Fibroblast of skin of scalp (primary cell): ENCODE measurements around the gene EFHC1.

Source experiments
- DNase-seq: peaks from one replicate; pipeline ENCODE4 v3.0.0-alpha.2; 2013

EFHC1 gene

DNA sequence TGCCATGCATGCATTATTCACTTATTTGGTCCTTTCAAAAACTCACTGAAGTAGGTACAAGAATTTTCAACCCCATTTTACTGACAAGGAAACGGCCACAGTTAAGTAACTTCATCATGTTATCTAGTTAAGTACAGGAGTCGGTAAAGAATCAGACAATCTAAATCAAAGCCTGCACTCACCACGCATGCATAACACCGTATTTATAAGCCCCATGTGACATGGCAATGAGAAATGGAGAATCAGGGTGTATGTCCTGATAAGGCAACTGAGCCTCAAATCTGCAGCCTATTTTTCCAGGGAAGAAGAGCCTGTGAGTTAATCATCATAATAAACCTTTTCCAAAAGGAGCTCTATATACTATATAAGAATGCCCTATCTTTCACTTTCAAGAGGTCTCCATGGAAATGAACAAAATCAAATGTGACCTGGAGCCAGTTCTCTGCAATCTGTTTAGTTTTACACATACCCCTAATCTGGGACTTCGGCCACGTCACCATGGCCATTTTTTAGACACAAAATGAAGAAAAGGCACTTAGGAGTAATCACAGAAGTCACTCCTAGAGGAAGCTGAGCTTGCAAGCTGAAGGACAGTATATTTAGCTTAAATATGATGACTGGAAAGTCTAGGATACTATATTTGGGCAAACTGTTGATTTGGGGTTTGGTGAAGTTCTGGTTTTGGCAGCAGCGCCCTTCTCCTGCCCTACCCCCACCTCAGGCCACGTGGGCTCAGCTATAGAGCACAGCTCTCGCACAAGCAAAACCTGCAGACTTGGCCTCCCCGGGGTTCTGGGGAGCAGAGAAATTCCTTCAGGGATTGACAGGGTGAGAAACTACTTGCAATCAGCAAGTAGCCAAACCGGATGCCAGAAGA, 137.5 kb downstream of the EFHC1 start:
- peak; percentile 74 for DNase-seq

GRCh38 chr6:52558266-52559000, 138.3 kb downstream of the EFHC1 start:
- DNase-seq = no peak

GRCh38 chr6:52560462-52560861, 140.3 kb downstream of the EFHC1 start:
- DNase-seq = no peak

DNA sequence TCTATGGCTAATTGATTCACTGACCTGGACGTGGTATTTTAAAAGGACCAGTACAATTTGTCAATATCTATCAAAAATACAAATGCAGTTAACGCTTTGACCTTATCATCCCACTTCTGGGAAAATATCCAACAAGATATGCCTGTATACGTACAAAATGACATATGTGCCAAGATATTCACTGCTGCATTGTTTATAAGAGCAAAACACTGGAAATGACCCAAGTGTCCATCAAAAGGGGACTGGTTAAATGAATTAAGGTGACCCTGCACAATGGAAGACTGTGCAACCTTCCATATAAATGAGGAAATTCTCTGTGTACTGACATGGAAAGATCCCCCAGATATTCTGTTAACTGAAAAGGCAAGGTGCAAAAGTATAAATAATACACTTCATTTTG, 142.8 kb downstream of the EFHC1 start:
- no peak for DNase-seq

DNA sequence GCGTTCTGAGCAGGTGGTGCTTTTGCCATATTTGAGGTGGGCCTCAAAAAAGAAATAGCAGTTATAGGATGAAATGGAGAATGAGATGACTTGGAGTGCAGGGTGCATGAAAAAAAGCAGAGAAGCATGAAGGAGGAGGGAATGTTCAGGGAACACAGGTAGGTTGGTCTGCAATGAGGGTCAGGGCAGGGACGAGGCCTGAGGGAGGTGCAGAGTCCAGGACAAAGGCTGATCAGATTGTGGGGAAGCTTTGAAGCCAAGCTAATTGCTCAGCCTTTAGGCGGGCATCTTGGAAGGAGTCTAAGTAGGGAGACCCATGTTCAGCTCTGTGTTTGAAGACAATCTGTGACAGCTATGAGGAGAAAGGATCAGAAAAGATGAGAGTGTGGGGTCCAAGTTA, 144.7 kb downstream of the EFHC1 start:
- DNase-seq = no peak

DNA sequence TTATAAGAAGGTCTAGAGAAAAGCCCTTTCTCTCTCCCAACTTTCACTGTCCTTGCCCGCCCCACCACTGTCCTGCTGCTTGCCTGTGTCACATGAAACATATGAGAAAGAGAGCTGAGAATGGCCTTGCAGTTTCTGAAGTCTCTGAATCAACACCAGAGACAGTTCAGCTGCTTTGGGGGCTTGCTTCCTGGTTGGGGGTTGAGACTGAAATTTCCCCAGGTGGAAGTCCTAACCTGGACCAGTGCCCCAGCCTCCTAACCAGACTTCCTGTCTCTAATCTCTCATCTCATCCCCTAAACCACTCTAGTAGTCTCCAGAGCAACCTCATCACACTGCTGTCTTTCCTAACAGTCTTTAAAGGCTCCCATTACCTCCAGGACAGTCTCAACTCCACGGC, 146.1 kb downstream of the EFHC1 start:
- DNase-seq = no peak

DNA sequence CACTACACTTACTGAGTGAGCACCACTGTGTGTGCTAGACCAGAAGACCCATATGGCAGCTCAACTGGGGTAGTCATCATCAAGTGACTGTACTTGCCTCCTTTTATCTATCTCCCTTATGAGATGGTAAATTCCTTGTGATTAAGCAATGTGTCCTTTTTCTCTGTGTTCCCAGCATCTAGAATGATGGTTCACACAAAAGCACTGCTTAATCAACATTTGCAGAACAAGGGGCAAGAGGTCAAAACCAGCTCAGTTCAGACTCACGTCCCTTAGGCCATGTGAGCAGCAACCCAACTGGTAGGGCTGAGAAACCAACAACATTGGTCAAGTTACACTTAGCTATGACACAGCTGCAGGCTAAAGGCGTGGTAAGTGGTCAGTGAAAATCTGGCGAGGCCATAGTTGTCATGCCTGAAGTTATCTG, 146.7 kb downstream of the EFHC1 start:
- DNase-seq = peak; percentile 69

- no peak for DNase-seq
Measured at GRCh38 chr6:52568320-52568719, 148.2 kb downstream of the EFHC1 start.

DNA sequence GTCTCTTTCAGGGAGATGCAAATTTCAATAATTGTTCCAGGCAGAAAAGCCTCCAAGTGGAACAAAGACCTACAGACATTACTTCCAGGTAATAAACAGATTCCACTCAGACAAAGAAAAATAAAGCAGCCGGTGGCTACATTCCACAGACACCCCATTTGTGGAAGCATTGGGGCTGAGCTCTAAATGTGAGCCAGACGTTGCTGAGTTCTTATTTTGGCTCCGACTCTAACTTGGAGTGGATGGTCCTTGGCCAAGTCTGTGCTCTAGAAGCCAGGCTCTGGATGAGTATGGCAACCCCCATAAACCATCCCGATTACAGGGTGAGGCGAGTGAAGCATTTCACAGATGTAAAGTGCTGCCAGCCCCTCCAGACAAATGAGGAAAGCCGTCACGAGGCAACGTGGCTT, 150.2 kb downstream of the EFHC1 start:
- peak; percentile 54 for DNase-seq

DNA sequence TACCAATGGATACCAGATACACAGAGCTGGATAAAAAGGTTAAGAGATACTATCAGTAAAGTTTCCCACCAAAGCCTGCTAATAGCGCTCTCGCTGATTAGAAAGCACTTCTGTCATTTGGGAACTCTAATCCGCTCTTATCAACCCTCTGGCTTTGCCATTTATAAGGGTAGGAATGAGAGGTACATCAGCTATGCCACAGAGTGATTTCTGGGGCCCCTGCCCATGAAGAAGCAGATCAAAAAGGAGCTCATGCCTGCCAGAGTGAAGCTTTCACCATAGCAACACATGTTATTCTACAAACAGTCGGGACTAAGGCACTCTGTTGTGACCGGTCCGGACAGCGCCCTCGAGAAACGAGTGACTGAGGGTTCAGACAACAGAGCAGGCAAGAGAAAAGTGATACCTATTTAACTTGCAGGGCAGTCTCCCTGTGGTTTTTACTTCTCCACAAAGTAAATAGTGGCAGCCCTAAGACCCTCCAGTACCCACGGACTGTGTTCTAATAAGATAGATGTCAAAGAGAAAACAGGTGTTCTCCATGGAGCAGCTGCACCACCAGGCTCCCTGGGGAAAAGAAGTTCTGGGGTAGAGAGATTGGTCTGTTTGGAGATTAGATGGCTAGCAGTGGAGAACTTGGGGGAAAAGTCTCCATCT, 151.1 kb downstream of the EFHC1 start:
- no peak for DNase-seq

DNA sequence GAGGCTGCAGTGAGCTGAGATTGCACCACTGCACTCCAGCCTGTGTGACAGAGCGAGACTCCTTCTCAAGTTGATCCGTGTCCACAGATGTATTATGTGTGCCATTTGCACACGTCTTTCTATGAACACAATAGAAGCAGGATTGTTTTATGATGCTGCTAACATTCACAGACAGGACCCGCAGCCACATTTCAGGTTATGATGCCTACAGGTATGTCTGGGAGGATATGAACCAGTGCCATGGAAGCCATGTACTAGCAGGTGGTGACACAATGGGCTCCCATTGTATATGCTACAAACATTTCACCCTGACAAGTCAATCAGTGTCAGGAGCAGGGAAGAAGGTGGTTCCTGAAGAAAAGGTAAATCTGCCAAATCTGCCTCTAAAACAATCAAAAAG, 152.4 kb downstream of the EFHC1 start:
- DNase-seq = no peak

- peak; percentile 73 for DNase-seq
Measured at GRCh38 chr6:52573295-52573694, 153.2 kb downstream of the EFHC1 start.
